HEK293 (cell line): ENCODE measurements around the gene SLC6A1.

Experiments used
- CTCF ChIA-PET: fragments of 350-600 bp; formaldehyde crosslinking; extraction: SDS; loops from one replicate; lab custom pipeline; 2021; ENCODE audit warnings: antibody characterized with exemption; lab: Yijun Ruan, JAX
- POLR2A ChIA-PET: fragments of 300-600 bp; formaldehyde crosslinking; extraction: SDS; loops from one replicate; lab custom pipeline; 2020; ENCODE audit warnings: antibody characterized with exemption, inconsistent platforms; lab: Yijun Ruan, JAX
- H3K27ac ChIP-seq: fragments of 200-500 bp; sonication (Bioruptor generic); 2 replicates; pipeline ENCODE4 v1.5.1; 2014; ENCODE audit warnings: low read depth, low read length, control low read depth, inconsistent platforms; ENCODE audit errors: extremely low read depth
- H3K36me3 ChIP-seq, 2 experiments: fragments of 200-500 bp in 1 of 2; sonication (Bioruptor generic) in 1 of 2; 1 replicate in 1 of 2; 2 replicates in 1 of 2; pipeline ENCODE4 v1.5.1; 2014 to 2017; ENCODE audit warnings: inconsistent platforms in 2 of 2, low read length in 2 of 2; ENCODE audit not compliant: control insufficient read depth in 2 of 2, insufficient read depth in 1 of 2
- H3K4me1 ChIP-seq: fragments of 200-500 bp; sonication (Bioruptor generic); 2 replicates; pipeline ENCODE4 v1.5.1; 2014; ENCODE audit warnings: mild to moderate bottlenecking, low read length, inconsistent platforms; ENCODE audit not compliant: control insufficient read depth, insufficient read depth
- H3K4me3 ChIP-seq: 2 replicates; pipeline ENCODE4 v1.5.1; 2011; ENCODE audit warnings: low read depth, mild to moderate bottlenecking, control low read depth, low read length, moderate library complexity
- H3K9me3 ChIP-seq: fragments of 200-500 bp; sonication (Bioruptor generic); 2 replicates; pipeline ENCODE4 v1.5.1; 2014; ENCODE audit warnings: low read depth, low read length, inconsistent platforms; ENCODE audit not compliant: control insufficient read depth, insufficient read depth
- MEIS1 ChIP-seq: sonication (generic); formaldehyde crosslinking; IDR thresholded peaks from 2 replicates; pipeline ENCODE4 v1.8.1; 2022; ENCODE audit warnings: missing genetic modification reagents, mild to moderate bottlenecking, borderline replicate concordance
- TSHZ1 ChIP-seq: fragments of 450-650 bp; formaldehyde crosslinking; IDR thresholded peaks from 2 replicates; pipeline ENCODE4 v1.5.1; 2016; ENCODE audit warnings: missing biosample characterization, missing genetic modification characterization, borderline replicate concordance
- WT1 ChIP-seq: fragments of 450-650 bp; formaldehyde crosslinking; IDR thresholded peaks from 2 replicates; pipeline ENCODE4 v1.5.1; 2016; ENCODE audit warnings: missing biosample characterization, missing genetic modification characterization
- ZIC2 ChIP-seq: fragments of 450-650 bp; formaldehyde crosslinking; IDR thresholded peaks from 2 replicates; pipeline ENCODE4 v1.5.1; 2016; ENCODE audit warnings: missing biosample characterization, missing genetic modification characterization
- ZNF239 ChIP-seq: fragments of 450-650 bp; formaldehyde crosslinking; IDR thresholded peaks from 2 replicates; pipeline ENCODE4 v1.5.1; 2016; ENCODE audit warnings: missing biosample characterization, missing genetic modification characterization
- ZNF274 ChIP-seq, 2 experiments: fragments of 200-500 bp in 1 of 2; fragments of 450-650 bp in 1 of 2; sonication (Bioruptor generic) in 1 of 2; formaldehyde crosslinking in 1 of 2; IDR thresholded peaks; 2 replicates each; pipeline versions ENCODE4 v1.5.1 to v1.6.1; 2014 to 2016; ENCODE audit warnings: borderline replicate concordance in 1 of 2, inconsistent platforms in 1 of 2, low read length in 1 of 2, missing biosample characterization in 1 of 2, missing genetic modification characterization in 1 of 2
- ZNF426 ChIP-seq: fragments of 450-650 bp; formaldehyde crosslinking; IDR thresholded peaks from 2 replicates; pipeline ENCODE4 v1.5.1; 2017; ENCODE audit warnings: missing biosample characterization, missing genetic modification characterization, mild to moderate bottlenecking, inconsistent platforms, moderate library complexity
- ZNF560 ChIP-seq: fragments of 450-650 bp; formaldehyde crosslinking; IDR thresholded peaks from 2 replicates; pipeline ENCODE4 v1.5.1; 2017; ENCODE audit warnings: missing biosample characterization, missing genetic modification characterization, borderline replicate concordance
- ZSCAN30 ChIP-seq: fragments of 450-650 bp; IDR thresholded peaks from 2 replicates; pipeline ENCODE4 v1.5.1; 2018; ENCODE audit warnings: missing biosample characterization, mild to moderate bottlenecking, missing genetic modification characterization, moderate library complexity
- TF ChIP-seq, protein P1 (sequence below): fragments of 450-650 bp; formaldehyde crosslinking; IDR thresholded peaks from 2 replicates; pipeline ENCODE4 v1.5.1; 2016; ENCODE audit warnings: missing biosample characterization, missing genetic modification characterization
- TF ChIP-seq, protein P2 (sequence below): fragments of 450-650 bp; formaldehyde crosslinking; IDR thresholded peaks from 2 replicates; pipeline ENCODE4 v1.5.1; 2017; ENCODE audit warnings: missing biosample characterization, missing genetic modification characterization
- TF ChIP-seq, protein P3 (sequence below): fragments of 450-650 bp; formaldehyde crosslinking; optimal IDR thresholded peaks from 2 replicates; pipeline ENCODE3; 2016; ENCODE audit warnings: missing biosample characterization, mild to moderate bottlenecking, missing genetic modification characterization

Gene SLC6A1

GRCh38 chr3:11088831-11089230, 96.3 kb downstream of the SLC6A1 start:
- TF ChIP-seq MEIS1 (CRISPR knock-in tag) (no peak), ZIC2 (tag by site-specific recombination) (no peak), ZSCAN30 (no peak), ZNF274 (IDR thresholded peaks at IDR 0.05; ENCODE audit: low read length) (no peak), ZNF274 (tag by site-specific recombination; IDR thresholded peaks at IDR 0.05; ENCODE audit: borderline replicate concordance) (no peak), TSHZ1 (no peak), ZNF239 (tag by site-specific recombination) (no peak), ZNF426 (tag by site-specific recombination) (no peak), ZNF560 (tag by site-specific recombination) (no peak), WT1 (no peak)
- TF ChIP-seq, protein P1, sequence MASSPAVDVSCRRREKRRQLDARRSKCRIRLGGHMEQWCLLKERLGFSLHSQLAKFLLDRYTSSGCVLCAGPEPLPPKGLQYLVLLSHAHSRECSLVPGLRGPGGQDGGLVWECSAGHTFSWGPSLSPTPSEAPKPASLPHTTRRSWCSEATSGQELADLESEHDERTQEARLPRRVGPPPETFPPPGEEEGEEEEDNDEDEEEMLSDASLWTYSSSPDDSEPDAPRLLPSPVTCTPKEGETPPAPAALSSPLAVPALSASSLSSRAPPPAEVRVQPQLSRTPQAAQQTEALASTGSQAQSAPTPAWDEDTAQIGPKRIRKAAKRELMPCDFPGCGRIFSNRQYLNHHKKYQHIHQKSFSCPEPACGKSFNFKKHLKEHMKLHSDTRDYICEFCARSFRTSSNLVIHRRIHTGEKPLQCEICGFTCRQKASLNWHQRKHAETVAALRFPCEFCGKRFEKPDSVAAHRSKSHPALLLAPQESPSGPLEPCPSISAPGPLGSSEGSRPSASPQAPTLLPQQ (tag by site-specific recombination): no peak
- TF ChIP-seq, protein P2, sequence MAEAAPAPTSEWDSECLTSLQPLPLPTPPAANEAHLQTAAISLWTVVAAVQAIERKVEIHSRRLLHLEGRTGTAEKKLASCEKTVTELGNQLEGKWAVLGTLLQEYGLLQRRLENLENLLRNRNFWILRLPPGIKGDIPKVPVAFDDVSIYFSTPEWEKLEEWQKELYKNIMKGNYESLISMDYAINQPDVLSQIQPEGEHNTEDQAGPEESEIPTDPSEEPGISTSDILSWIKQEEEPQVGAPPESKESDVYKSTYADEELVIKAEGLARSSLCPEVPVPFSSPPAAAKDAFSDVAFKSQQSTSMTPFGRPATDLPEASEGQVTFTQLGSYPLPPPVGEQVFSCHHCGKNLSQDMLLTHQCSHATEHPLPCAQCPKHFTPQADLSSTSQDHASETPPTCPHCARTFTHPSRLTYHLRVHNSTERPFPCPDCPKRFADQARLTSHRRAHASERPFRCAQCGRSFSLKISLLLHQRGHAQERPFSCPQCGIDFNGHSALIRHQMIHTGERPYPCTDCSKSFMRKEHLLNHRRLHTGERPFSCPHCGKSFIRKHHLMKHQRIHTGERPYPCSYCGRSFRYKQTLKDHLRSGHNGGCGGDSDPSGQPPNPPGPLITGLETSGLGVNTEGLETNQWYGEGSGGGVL (tag by site-specific recombination): no peak
- TF ChIP-seq, protein P3, sequence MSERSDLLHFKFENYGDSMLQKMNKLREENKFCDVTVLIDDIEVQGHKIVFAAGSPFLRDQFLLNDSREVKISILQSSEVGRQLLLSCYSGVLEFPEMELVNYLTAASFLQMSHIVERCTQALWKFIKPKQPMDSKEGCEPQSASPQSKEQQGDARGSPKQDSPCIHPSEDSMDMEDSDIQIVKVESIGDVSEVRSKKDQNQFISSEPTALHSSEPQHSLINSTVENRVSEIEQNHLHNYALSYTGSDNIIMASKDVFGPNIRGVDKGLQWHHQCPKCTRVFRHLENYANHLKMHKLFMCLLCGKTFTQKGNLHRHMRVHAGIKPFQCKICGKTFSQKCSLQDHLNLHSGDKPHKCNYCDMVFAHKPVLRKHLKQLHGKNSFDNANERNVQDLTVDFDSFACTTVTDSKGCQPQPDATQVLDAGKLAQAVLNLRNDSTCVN (tag by site-specific recombination): no peak
- POLR2A ChIA-PET: no interaction called here
- CTCF ChIA-PET: interaction anchor here (0.9 to 1.9 kb wide), 2 partner anchors 29 to 68 kb away, joined by 4 to 7 read pairs; no protein-coding TSS in a partner anchor
- Histone ChIP-seq H3K27ac (no peak overlapping the region), H3K4me1 (no peaks in the 10 kb centered on the region), H3K9me3 (no peaks in the 10 kb centered on the region), H3K36me3 (no peaks in the 10 kb centered on the region), H3K4me3 (no peak overlapping the region)
